GM23248 (cell line): ENCODE measurements around the gene AKR1C1.

Experiments used
- EZH2 ChIP-seq: fragments of 200-600 bp; sonication (generic); IDR thresholded peaks from 2 replicates; pipeline ENCODE4 v1.6.1; 2018; ENCODE audit warnings: antibody characterized with exemption, mild to moderate bottlenecking; ENCODE audit not compliant: insufficient read depth, poor library complexity, severe bottlenecking
- EZH2phosphoT487 ChIP-seq: fragments of 200-600 bp; sonication (generic); IDR thresholded peaks from 2 replicates; pipeline ENCODE4 v1.6.1; 2018; ENCODE audit warnings: antibody characterized with exemption, moderate library complexity, mild to moderate bottlenecking, low read depth; ENCODE audit not compliant: insufficient read depth

- no peak for TF ChIP-seq EZH2
- TF ChIP-seq EZH2phosphoT487: no peak
Measured at GRCh38 chr10:4918236-4918635, 45.0 kb upstream of the AKR1C1 start.
